Kidney epithelial cell (primary cell): ENCODE results near the gene ZFR2. TPM values are rescaled to one million over a fixed set of nuclear protein-coding genes. Genes with fewer than 3 reads are reported as not detected.
"Not testable (repeated sequence)": the region's sequence is repeated elsewhere in the genome, so short reads cannot be mapped to it uniquely, and the experiment has no call there.

Experiments
- DNase-seq: peaks from one replicate; pipeline ENCODE4 v3.0.0-alpha.2; 2010; ENCODE audit warnings: low read depth
- H3K27me3 ChIP-seq: 2 replicates; pipeline ENCODE4 v1.6.0; 2011; ENCODE audit warnings: low read length; ENCODE audit not compliant: control insufficient read depth, insufficient read depth
- H3K36me3 ChIP-seq: 2 replicates; pipeline ENCODE4 v1.5.1; 2011; ENCODE audit warnings: low read length; ENCODE audit not compliant: control insufficient read depth, insufficient read depth
- H3K4me3 ChIP-seq: 2 replicates; pipeline ENCODE4 v1.5.1; 2011; ENCODE audit warnings: low read depth, mild to moderate bottlenecking, control low read depth, low read length
- total RNA-seq: library from RNA; depleted of rRNA; stranded (reverse); fragments of >200 nt; gene quantifications from 2 replicates; pipeline ENCODE4 v1.2.3, GENCODE V29; 2015
- TF ChIP-seq, protein P1 (sequence below): IDR thresholded peaks from 2 replicates; pipeline ENCODE4 v1.5.1; 2011; ENCODE audit warnings: mild to moderate bottlenecking, moderate library complexity, low read length, control low read depth, inconsistent platforms; ENCODE audit not compliant: insufficient read depth, poor library complexity, severe bottlenecking

Gene ZFR2
- total RNA-seq, 1 donor from 2014 or later, result 0.17 TPM

DNA sequence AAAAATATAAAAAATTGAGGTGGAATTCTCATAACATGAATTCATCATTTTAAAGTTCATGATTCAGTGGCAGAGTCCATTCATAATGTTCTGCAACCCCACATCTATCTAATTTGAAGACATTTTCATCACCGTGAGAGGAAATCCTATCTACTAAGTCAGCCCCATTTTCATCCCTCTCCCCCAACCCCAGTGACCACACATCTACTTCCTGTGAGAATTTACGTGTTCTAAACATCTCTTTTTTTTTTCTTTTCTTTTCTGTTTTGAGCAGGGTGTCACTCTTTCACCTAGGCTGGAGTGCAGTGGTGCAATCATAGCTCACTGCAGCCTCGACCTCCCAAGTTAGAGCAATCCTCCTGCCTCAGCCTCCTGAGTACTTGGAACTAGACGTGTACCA is 29.1 kb upstream of the ZFR2 start:
- no peak for DNase-seq
- H3K4me3 ChIP-seq, result no peak overlapping the region
- H3K36me3 ChIP-seq, result no peaks in the 10 kb centered on the region
- no peaks in the 10 kb centered on the region for H3K27me3 ChIP-seq
- TF ChIP-seq, protein P1, sequence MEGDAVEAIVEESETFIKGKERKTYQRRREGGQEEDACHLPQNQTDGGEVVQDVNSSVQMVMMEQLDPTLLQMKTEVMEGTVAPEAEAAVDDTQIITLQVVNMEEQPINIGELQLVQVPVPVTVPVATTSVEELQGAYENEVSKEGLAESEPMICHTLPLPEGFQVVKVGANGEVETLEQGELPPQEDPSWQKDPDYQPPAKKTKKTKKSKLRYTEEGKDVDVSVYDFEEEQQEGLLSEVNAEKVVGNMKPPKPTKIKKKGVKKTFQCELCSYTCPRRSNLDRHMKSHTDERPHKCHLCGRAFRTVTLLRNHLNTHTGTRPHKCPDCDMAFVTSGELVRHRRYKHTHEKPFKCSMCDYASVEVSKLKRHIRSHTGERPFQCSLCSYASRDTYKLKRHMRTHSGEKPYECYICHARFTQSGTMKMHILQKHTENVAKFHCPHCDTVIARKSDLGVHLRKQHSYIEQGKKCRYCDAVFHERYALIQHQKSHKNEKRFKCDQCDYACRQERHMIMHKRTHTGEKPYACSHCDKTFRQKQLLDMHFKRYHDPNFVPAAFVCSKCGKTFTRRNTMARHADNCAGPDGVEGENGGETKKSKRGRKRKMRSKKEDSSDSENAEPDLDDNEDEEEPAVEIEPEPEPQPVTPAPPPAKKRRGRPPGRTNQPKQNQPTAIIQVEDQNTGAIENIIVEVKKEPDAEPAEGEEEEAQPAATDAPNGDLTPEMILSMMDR, result no peak

DNA sequence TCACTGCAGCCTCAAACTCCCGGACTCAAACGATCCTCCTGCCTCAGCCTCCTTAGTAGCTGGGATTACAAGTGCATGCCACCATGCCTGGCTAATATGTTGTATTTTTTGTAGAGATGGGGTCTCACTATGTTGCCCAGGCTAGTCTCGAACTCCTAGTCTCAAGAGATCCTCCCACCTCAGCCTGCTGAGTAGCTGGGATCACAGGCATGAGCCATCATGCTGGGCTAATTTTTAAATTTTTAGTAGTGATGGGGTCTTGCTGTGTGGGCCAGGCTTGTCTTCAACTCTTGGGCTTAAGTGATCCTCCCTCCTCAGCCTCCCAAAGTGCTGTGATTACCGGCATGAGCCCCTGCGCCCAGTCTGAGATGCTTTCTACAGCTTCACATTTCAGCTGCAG is 26.9 kb upstream of the ZFR2 start:
- TF ChIP-seq, protein P1, result no peak
- no peaks in the 10 kb centered on the region for H3K27me3 ChIP-seq
- no peak for DNase-seq
- H3K36me3 ChIP-seq, result no peaks in the 10 kb centered on the region
- no peak overlapping the region for H3K4me3 ChIP-seq

DNA sequence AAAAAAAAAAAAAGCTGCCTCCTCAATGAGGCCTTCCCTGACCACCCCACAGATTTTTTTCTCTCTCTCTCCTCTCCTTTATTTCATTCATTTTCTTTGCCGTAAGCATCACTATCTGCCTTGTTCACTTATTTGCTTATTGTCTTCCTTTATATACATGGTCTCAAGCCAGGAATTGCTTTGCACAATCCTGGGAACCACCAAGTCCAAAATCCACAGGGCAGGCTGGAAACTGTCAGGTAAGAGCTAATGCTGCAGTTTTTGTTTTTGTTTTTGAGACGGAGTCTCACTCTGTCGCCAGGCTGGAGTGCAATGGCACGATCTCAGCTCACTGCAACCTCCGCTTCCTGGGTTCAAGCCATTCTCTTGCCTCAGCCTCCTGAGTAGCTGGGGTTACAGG is 26.1 kb upstream of the ZFR2 start:
- not testable (repeated sequence) for H3K27me3 ChIP-seq, H3K4me3 ChIP-seq, H3K36me3 ChIP-seq, DNase-seq

GRCh38 chr19:3893509-3894179 is 24.8 kb upstream of the ZFR2 start:
- TF ChIP-seq, protein P1, result no peak
- Histone ChIP-seq H3K4me3 (no peak overlapping the region), H3K27me3 (no peaks in the 10 kb centered on the region), H3K36me3 (no peaks in the 10 kb centered on the region)
- DNase-seq, result no peak

- DNase-seq, result no peak
- Histone ChIP-seq H3K4me3 (no peak overlapping the region), H3K27me3 (no peaks in the 10 kb centered on the region), H3K36me3 (no peaks in the 10 kb centered on the region)
- TF ChIP-seq, protein P1, result no peak
Observed at GRCh38 chr19:3890591-3890990, 21.8 kb upstream of the ZFR2 start.

GRCh38 chr19:3882041-3882384 is 13.2 kb upstream of the ZFR2 start:
- H3K4me3 ChIP-seq, result no peak overlapping the region
- TF ChIP-seq, protein P1, result no peak
- no peak for DNase-seq
- no peaks in the 10 kb centered on the region for H3K36me3 ChIP-seq
- peaks cover 24% of the 10 kb centered on the region for H3K27me3 ChIP-seq
